GM18867 (cell line): Measurements from ENCODE around the gene L3MBTL2.
"Not testable (repeated sequence)": the region's sequence is repeated elsewhere in the genome, so short reads cannot be mapped to it uniquely, and the experiment has no call there.

Experiments
- ATAC-seq: cut with Tn5 transposase; IDR thresholded peaks from one replicate; pipeline ENCODE4 v1.9.1; 2021; ENCODE audit warnings: mild to moderate bottlenecking, moderate library complexity; ENCODE audit not compliant: unreplicated experiment

The L3MBTL2 gene

DNA sequence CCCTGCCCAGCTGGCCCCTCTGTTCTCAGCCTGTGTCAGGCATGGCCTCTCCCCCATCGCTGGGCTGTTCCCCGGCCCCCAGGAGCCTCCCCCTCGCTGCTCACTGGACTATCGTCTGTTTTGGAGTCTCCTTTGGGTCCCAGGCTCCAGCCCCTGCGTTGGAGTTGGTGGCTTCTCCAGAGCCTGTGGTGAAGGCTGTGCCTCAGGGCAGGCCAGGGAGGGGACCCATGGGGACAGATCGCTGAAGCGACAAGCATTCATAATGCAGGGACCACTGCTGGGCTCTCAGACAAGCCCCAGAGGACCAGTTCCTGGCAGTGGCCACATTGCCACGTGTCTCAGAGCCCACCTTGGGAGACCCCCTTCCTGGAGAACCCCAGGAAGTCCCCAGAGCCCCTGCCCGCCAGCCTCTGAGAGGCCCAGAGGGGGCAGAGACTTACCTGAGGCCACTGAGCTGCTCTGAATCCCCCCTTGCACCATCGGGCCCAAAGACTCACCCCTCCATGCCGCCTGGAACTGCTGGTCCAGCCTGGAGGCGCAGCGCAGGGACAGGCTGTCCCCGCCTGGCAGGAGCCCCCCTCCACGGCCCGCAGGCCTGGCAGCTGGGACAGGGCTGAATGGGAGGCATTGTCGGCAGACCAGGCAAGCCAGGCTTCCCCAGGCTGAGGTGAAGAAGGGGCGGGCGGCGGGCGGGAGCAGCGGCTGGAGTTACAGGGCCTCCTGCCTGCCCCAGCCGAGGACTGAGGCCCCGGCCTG is 35.4 kb downstream of the L3MBTL2 start, which contains the start of gene CHADL:
Gene CHADL, minus strand, starts transcription at position 555 of the 756 bp plus-strand sequence. Its CDS starts 50 bp downstream, at position 505.
- ATAC-seq, result no peak

DNA sequence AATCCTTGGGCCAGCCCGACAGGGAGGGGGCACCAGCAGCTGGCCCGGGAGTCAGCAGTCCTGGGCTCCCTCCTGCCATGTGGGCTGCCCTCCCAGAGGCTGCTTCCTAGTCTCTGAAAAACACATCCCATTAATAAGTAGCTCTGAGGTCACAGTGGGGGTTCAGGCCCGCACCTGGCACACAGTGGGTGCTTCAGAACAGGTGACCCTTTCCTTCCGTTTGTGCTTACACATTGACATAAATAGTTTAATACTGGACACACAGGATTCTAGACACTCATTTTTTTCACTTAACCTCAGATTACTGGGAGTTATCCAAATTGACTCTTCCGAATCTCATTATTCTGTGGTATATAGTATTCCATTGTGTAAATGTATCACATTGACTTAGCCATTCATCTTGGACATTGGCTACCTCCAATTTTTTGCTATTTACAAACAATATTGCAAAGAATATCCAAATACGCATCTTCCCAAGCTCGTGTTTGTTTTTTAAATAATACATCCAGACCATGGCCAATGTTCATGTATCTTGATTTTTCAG is 36.1 kb downstream of the L3MBTL2 start:
- ATAC-seq, result no peak

- no peak for ATAC-seq
Observed at GRCh38 chr22:41242396-41243117, 37.4 kb downstream of the L3MBTL2 start.

DNA sequence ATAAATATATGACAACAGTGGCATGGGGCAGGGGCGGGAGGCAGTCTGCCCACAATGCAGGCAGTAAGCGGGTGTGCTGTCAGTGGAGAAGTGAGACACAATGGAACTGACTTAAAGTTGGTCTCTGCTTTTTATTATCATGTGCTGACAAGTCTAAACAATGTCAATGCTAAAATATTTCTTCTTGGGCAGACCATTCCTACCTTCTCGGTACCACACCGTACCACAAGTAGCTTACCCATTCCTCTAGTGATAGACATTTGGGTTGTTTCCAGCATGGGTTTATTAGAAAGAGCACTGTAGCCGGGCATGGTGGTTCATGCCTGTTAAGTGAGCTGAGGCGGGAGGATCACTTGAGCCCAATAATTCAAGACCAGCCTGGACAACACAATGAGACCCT is 38.2 kb downstream of the L3MBTL2 start:
- ATAC-seq, result no peak

DNA sequence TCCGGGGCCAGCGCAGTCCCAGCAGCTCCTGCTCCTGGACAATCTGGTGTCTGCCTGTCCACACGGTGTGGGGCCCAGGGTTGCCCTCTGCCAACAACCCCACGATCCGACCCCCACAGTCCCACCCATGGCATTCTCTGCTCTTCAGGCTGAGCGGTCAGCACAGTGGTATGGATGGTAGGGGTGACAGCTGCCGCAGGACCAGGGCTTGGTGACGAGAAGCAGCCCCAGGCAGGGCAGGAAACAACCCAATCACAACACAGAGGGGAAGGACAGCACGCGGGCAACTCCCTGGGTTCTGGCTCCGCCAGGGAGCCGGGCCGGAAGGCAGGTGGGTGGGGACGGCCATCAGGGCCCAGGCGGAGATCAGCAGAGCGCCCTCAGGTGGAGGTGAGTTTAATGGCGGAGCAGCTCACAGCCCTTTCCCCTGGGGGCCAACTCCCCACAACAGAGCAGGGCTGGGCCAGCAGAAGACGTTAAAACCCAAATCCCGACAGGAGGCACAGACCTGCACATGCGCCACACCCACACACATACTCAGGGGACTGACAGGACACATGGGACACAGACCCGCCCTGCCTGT is 40.9 kb downstream of the L3MBTL2 start:
- no peak for ATAC-seq

DNA sequence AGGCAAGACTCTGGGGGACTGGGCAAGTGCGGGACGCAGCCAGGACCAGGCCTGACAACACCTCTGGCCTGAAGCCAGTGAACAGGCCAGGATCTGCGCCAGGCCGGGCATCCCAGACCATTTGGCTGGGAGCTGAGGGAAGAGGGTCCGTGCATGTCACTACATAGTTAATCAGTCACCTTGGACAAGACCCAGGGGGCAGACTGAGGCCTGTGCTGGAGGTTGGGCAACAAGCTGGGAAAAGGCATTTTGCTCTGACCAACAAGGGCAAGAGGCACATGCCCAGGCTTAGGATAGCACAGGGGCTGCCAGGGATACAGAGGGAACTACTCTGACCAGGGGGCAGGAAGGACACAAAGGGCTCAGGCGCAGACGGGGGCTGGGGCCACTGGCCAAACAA is 42.6 kb downstream of the L3MBTL2 start:
- no peak for ATAC-seq

DNA sequence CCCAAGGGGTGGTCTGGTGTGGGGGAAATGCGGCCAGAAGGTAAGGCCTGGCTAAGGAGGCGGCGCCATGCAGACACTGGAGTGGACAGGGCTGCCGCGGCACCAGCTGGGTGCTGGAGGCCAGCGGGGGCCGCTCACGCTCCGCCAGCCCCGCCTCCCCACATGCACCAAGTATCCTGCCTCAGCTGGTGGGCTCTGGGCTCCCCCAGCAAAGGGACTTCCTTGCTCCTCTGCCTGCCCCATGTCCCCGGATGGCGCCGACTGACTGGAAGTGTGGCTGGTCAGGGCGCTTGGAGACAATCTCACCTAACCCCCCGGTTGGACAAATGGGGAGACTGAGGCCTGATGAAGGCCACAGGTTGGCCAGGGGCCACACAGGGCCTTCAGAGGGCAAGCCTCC is 43.2 kb downstream of the L3MBTL2 start:
- ATAC-seq, result no peak

DNA sequence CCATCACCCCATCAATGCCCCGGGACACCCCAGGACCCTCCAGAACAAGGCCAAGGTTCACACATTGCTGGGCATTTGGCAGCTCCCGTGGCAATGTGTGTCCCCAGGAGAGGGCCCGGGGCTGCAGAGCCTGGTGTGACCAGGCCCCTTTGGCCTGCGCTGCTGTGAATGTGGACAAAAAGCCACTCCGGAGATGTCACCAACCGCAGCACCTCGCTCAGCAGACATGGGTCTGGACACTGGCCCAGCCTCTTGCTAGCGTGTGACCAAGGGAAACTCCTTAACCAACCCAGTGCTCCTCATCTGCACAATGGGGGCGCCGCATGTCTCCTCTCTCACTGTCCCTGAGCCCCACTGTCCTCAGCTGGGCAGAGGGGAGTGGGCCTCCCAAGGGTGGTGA is 43.6 kb downstream of the L3MBTL2 start:
- no peak for ATAC-seq

DNA sequence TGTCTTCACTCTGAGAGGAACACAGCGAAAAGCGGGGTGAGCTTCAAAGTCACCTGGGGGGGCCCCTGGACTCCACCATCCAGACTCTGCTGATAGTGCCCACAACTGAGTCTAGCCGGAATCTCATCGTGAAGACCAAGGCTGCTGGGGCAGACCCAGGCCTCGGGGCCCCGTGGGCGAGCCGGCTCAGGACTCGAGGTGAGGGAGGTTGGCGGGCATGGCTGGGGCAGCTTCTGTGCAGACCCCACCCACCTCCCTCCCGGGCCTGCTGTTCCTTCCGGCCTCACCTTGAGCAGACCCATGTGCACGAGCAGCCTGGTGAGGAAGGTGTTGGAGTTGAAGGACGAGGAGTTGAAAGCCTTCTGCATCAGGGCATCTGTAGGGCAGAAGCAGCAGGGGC is 44.3 kb downstream of the L3MBTL2 start:
- ATAC-seq, result no peak

GRCh38 chr22:41250127-41250526 is 45.0 kb downstream of the L3MBTL2 start:
- no peak for ATAC-seq

DNA sequence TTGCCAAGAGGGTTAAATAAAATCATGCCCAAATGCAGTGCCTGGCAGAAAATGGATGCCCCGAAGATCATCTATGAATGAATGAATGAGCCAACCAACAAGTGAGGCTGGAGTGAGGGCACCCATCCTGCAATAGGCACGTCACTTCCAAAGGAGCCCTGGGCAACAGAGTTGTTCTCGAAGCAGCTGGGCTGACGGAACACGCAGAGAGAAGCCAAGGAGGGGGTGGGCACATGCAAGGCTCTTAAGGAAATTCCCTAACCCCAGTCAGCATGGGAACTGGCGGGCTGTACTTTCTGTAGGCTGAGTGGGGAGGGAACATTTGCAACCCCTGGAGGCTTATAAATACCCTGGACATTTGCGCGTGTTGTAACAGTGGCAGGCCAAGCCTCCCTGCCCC is 47.3 kb downstream of the L3MBTL2 start:
- ATAC-seq, result no peak

DNA sequence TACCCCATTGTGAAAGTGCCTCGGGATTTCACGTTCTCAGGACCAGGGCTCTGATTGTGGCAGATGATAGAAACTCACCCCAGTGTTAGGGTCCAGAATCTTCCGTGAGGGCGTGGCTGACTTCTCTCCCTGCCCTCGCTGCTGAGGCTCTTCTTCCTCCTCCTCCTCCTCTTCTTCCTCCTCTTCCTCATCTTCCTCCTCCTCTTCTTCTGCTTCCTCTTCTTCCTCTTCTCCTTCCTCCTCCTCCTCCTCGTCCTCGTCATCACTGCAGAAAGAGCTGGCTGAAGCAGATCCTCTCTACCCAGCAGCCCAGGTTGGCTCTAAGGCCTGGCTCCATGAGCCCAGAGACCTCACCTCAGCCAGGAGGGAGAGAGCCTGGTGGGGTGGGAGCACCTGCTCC is 49.1 kb downstream of the L3MBTL2 start:
- no peak for ATAC-seq

DNA sequence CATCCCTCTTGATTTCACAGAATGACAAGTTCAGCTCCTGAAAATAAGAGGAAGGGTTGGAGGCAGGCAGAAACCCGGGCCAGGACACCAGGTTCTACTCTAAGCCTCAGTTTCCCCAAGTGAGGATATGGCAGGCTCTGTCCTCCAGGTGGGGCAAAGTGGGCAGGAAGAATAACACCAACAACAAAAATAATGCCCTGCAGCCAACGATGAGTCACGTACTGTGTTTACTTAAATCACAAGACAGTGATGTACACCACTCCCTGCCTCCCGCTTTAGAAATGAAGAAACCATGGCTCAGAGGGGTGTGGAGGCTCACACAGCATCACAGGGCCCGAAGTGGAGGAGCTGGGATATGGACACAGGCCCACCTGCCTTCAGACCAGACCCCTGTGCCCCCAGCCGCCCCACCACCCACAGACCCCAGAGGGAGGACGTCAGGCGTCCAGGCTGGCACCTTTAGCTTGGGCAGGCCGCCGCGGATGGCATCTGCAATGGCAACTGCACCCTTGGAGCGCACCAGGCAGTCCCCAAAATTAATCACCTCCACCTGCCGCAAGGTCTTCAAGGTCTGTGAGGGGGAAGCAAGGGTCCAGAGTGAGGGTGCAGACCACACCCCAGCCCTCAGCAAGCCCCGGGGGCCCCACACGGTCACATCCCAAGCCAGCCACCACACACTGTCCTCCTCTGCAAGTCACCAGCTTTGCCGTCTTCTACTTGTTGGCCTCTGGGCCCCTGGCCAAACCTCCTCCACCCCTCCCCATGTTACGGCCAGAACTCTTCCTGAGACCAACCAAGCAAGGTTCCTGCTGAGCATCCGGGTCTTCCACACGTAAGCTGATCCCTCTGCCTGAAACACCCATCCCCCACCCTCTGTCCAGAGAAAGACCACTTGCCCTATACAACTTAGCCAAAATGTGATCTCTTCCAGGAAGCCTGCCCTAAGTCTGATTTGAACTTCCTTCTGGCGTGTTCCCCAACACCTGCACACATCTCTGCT is 51.4 kb downstream of the L3MBTL2 start:
- ATAC-seq, result no peak

DNA sequence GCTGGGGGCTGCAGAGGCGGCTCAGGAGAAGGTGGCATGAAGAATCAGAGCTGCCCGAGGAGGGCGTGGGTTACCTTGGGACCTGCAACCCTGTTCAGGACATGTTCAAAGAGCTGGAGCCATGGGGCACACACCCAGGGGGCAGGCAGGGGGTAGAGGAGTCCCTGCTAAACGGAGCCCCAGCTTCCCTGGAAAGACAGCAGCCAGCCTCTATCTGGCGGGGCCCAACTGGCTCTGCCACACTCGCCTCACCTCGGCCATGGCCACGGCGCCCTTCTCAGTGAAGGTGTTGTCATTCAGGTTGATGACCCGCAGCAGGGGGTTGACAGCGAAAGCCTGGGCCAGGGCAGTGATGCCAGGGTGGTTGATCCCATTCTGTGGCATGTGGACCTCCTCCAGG is 52.6 kb downstream of the L3MBTL2 start:
- no peak for ATAC-seq

- not testable (repeated sequence) for ATAC-seq
Observed at GRCh38 chr22:41259756-41260155, 54.6 kb downstream of the L3MBTL2 start.

- ATAC-seq, result no peak
Observed at GRCh38 chr22:41260871-41261270, 55.8 kb downstream of the L3MBTL2 start.

DNA sequence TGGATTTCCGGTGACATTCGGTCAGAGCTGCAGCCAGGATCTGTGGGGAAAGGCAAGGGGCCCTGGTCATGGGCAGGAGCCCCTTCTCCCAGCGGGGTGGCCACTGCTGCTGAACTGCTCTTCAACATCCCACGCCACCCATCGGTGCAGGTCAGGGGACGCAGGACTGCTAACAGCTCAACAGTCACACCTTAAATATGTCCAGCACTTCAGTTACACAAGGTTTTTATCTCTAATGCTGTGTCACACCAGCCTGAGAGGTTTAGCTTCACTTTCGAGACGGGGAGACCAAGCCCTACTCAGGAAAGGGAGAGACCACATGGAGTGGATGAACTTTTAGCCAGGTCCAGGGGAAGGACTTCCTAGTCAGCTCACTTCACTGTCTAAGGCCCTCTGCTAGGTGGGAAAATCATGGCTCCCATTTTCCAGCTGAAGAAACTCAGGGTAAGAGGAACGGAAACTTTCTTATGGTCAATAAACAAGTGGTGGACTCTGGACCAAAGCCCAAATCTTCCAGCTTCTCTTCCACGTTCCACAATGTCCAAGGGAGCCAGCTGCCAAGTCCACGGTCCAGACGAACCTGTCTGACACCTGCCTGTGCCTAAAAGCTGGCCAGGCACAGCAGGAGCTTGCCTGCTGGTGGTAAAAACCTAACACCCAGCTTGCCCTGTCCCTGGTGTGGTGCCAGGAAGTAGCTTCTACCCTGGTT is 56.6 kb downstream of the L3MBTL2 start:
- no peak for ATAC-seq

GRCh38 chr22:41262250-41262765 is 57.2 kb downstream of the L3MBTL2 start:
- ATAC-seq, result no peak

DNA sequence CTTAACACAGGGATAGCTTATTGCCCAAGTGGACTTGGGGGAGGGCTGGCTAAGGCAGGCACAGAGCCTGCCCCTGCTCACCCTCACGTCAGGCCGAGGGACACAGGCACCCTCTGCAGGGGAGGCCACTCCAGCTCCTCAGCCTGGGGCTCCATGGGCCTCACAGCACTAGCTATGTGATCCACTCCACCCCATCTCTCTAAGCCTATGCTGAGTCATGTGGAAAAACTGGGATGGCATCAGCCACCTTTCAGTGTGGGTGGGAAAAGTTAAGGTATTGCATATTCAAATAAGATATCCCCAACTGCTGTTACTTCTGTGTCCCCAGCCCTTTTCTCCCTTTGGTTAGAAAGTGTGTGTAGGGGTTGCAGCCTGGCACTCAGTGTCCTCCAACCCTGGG is 58.6 kb downstream of the L3MBTL2 start:
- ATAC-seq, result no peak
